HepG2 (cell line): ENCODE results near the gene MYO3B. TPM values are rescaled to one million over a fixed set of nuclear protein-coding genes. Genes with fewer than 3 reads are reported as not detected.
A peak's percentile ranks its signal among the peaks of the same experiment; 100 is the strongest.

Source experiments
- FOXK1 ChIP-seq: sonication (generic); formaldehyde crosslinking; IDR thresholded peaks from 2 replicates; pipeline ENCODE4 v1.4.0; 2020; ENCODE audit warnings: low read depth, missing genetic modification reagents, borderline replicate concordance
- HOXD1 ChIP-seq: sonication (generic); formaldehyde crosslinking; IDR thresholded peaks from 2 replicates; pipeline ENCODE4 v1.5.0; 2020; ENCODE audit warnings: missing genetic modification reagents
- KDM2A ChIP-seq: sonication (generic); formaldehyde crosslinking; IDR thresholded peaks from 2 replicates; pipeline ENCODE4 v1.4.0; 2020; ENCODE audit warnings: low read depth, missing genetic modification reagents, borderline replicate concordance
- LCORL ChIP-seq, 2 experiments: fragments of 450-650 bp in 1 of 2; sonication (generic) in 1 of 2; formaldehyde crosslinking in 1 of 2; IDR thresholded peaks; 2 replicates each; pipeline versions ENCODE4 v1.5.0 to v1.6.1; 2017 to 2020; ENCODE audit warnings: antibody characterized with exemption in 1 of 2, missing genetic modification reagents in 1 of 2
- POLR2A ChIP-seq, 2 experiments: IDR thresholded peaks; 2 replicates each; pipeline ENCODE4 v1.6.1; 2011; ENCODE audit warnings: low read depth in 2 of 2, low read length in 2 of 2, mild to moderate bottlenecking in 1 of 2, moderate library complexity in 1 of 2; ENCODE audit not compliant: insufficient read depth in 1 of 2
- PPARG ChIP-seq: conservative IDR thresholded peaks from 2 replicates; pipeline ENCODE4 v1.6.1; 2016; ENCODE audit warnings: missing biosample characterization, missing genetic modification reagents
- SETDB1 ChIP-seq: sonication (generic); formaldehyde crosslinking; IDR thresholded peaks from 2 replicates; pipeline ENCODE4 v1.5.1; 2020; ENCODE audit warnings: missing genetic modification reagents, mild to moderate bottlenecking, borderline replicate concordance
- SIX4 ChIP-seq: sonication (generic); formaldehyde crosslinking; IDR thresholded peaks from 2 replicates; pipeline ENCODE4 v1.4.0; 2020; ENCODE audit warnings: missing genetic modification reagents
- ZNF563 ChIP-seq: sonication (generic); formaldehyde crosslinking; IDR thresholded peaks from 2 replicates; pipeline ENCODE4 v1.8.0; 2022; ENCODE audit warnings: mild to moderate bottlenecking, moderate library complexity, missing genetic modification reagents
- ZNF570 ChIP-seq: sonication (generic); formaldehyde crosslinking; IDR thresholded peaks from 2 replicates; pipeline ENCODE4 v1.4.0; 2020; ENCODE audit warnings: mild to moderate bottlenecking, missing genetic modification reagents, borderline replicate concordance
- polyA plus RNA-seq, 8 experiments: library from polyadenylated mRNA; depleted of rRNA in 3 of 8; stranded (reverse) in 7 of 8; unstranded in 1 of 8; fragments of >200 nt; fragmentation: Illumina TruSeq in 4 of 8; extraction: Trizol in 4 of 8; gene quantifications; 2 replicates each; pipeline versions ENCODE4 v1.2.1 to v1.2.3, GENCODE V29; 2011 to 2016; ENCODE audit warnings: low read depth in 4 of 8, missing spikeins in 1 of 8, mixed read lengths in 1 of 8; ENCODE audit not compliant: insufficient read depth in 1 of 8
- total RNA-seq, 5 experiments: library from RNA; depleted of rRNA; stranded (reverse); fragments of >200 nt; fragmentation: Illumina TruSeq; extraction: Trizol; gene quantifications; 2 replicates each; pipeline ENCODE4 v1.2.3, GENCODE V29; 2016; ENCODE audit warnings: low read depth in 1 of 5
- TF ChIP-seq, protein P1 (sequence below): sonication (generic); formaldehyde crosslinking; IDR thresholded peaks from 2 replicates; pipeline ENCODE4 v1.5.1; 2020; ENCODE audit warnings: missing genetic modification reagents, mild to moderate bottlenecking, borderline replicate concordance
- TF ChIP-seq, protein P2 (sequence below): sonication (generic); formaldehyde crosslinking; IDR thresholded peaks from 2 replicates; pipeline ENCODE4 v1.5.0; 2020; ENCODE audit warnings: mild to moderate bottlenecking, missing genetic modification reagents, borderline replicate concordance
- TF ChIP-seq, protein P3 (sequence below): IDR thresholded peaks from 2 replicates; pipeline ENCODE4 v1.6.1; 2016; ENCODE audit warnings: missing genetic modification reagents, missing compliant biosample characterization
- TF ChIP-seq, protein P4 (sequence below): IDR thresholded peaks from 2 replicates; pipeline ENCODE4 v1.6.1; 2016; ENCODE audit warnings: low read depth, missing genetic modification reagents, missing compliant biosample characterization

MYO3B gene
- total and polyA plus RNA-seq, 2 of the 13 experiments (the other 11 are each of a cell fraction or from before 2014, with no cell fraction given), result 0.01 TPM; not detected in 1

DNA sequence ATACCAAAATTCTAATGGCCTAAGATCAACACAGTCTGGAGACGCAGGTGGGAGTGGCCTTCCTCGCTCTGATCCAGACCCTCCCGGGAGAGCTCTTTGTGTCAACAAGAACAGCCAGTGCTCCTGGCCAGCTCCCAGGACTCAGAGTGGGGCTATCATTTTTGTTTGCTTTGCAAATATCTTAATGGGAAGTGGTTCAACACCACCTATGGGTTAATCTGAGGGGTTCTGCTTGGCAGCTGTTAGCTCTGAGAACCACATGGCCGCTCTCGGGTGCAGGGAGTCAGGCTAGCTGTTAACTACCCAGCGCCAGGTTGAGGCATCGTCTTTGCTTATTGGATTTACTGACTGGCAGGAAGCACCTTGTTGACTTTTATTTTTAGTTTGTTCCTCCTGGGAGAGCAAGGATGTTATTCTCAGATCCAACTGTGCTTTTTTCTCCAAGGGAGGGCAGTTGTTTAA lies 352.4 kb downstream of the MYO3B start (continued):
- TF ChIP-seq, protein P1, sequence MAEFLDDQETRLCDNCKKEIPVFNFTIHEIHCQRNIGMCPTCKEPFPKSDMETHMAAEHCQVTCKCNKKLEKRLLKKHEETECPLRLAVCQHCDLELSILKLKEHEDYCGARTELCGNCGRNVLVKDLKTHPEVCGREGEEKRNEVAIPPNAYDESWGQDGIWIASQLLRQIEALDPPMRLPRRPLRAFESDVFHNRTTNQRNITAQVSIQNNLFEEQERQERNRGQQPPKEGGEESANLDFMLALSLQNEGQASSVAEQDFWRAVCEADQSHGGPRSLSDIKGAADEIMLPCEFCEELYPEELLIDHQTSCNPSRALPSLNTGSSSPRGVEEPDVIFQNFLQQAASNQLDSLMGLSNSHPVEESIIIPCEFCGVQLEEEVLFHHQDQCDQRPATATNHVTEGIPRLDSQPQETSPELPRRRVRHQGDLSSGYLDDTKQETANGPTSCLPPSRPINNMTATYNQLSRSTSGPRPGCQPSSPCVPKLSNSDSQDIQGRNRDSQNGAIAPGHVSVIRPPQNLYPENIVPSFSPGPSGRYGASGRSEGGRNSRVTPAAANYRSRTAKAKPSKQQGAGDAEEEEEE (CRISPR knock-in tag), result no peak
- TF ChIP-seq ZNF563 (CRISPR knock-in tag) (0 out of 2 replicates have a peak, but pooled peaks have one; percentile 55), ZNF570 (CRISPR knock-in tag) (no peak), SIX4 (CRISPR knock-in tag) (peak; percentile 53; the same call in 1 of the 2 replicates), SETDB1 (CRISPR knock-in tag) (no peak), POLR2A (IDR thresholded peaks at IDR 0.05; ENCODE audit: insufficient read depth in 1 of 2, low read depth in 2 of 2, low read length in 2 of 2) (no peak), KDM2A (peak; percentile 57; the same call in 1 of the 2 replicates), LCORL (IDR thresholded peaks at IDR 0.05) (no peak), LCORL (CRISPR knock-in tag; IDR thresholded peaks at IDR 0.05) (peak; percentile 63), PPARG (CRISPR knock-in tag) (peak; percentile 39; the same call in 1 of the 2 replicates), HOXD1 (no peak), FOXK1 (CRISPR knock-in tag) (peak; percentile 35; the same call in 1 of the 2 replicates)
- TF ChIP-seq, protein P2, sequence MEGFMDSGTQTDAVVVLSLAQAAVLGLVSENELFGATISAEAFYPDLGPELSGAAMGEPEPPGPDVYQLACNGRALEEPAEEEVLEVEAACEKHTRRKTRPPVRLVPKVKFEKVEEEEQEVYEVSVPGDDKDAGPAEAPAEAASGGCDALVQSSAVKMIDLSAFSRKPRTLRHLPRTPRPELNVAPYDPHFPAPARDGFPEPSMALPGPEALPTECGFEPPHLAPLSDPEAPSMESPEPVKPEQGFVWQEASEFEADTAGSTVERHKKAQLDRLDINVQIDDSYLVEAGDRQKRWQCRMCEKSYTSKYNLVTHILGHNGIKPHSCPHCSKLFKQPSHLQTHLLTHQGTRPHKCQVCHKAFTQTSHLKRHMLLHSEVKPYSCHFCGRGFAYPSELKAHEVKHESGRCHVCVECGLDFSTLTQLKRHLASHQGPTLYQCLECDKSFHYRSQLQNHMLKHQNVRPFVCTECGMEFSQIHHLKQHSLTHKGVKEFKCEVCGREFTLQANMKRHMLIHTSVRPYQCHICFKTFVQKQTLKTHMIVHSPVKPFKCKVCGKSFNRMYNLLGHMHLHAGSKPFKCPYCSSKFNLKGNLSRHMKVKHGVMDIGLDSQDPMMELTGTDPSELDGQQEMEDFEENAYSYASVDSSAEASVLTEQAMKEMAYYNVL (CRISPR knock-in tag), result peak; percentile 48; the same call in 1 of the 2 replicates
- TF ChIP-seq, protein P3, sequence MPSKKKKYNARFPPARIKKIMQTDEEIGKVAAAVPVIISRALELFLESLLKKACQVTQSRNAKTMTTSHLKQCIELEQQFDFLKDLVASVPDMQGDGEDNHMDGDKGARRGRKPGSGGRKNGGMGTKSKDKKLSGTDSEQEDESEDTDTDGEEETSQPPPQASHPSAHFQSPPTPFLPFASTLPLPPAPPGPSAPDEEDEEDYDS (CRISPR knock-in tag), result 0 out of 2 replicates have a peak, but pooled peaks have one; percentile 18
- TF ChIP-seq, protein P4, sequence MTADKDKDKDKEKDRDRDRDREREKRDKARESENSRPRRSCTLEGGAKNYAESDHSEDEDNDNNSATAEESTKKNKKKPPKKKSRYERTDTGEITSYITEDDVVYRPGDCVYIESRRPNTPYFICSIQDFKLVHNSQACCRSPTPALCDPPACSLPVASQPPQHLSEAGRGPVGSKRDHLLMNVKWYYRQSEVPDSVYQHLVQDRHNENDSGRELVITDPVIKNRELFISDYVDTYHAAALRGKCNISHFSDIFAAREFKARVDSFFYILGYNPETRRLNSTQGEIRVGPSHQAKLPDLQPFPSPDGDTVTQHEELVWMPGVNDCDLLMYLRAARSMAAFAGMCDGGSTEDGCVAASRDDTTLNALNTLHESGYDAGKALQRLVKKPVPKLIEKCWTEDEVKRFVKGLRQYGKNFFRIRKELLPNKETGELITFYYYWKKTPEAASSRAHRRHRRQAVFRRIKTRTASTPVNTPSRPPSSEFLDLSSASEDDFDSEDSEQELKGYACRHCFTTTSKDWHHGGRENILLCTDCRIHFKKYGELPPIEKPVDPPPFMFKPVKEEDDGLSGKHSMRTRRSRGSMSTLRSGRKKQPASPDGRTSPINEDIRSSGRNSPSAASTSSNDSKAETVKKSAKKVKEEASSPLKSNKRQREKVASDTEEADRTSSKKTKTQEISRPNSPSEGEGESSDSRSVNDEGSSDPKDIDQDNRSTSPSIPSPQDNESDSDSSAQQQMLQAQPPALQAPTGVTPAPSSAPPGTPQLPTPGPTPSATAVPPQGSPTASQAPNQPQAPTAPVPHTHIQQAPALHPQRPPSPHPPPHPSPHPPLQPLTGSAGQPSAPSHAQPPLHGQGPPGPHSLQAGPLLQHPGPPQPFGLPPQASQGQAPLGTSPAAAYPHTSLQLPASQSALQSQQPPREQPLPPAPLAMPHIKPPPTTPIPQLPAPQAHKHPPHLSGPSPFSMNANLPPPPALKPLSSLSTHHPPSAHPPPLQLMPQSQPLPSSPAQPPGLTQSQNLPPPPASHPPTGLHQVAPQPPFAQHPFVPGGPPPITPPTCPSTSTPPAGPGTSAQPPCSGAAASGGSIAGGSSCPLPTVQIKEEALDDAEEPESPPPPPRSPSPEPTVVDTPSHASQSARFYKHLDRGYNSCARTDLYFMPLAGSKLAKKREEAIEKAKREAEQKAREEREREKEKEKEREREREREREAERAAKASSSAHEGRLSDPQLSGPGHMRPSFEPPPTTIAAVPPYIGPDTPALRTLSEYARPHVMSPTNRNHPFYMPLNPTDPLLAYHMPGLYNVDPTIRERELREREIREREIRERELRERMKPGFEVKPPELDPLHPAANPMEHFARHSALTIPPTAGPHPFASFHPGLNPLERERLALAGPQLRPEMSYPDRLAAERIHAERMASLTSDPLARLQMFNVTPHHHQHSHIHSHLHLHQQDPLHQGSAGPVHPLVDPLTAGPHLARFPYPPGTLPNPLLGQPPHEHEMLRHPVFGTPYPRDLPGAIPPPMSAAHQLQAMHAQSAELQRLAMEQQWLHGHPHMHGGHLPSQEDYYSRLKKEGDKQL (CRISPR knock-in tag), result peak; percentile 66; the same call in 1 of the 2 replicates
